ENCODE results near the gene WASL. TPM values are rescaled to one million over a fixed set of nuclear protein-coding genes. Genes with fewer than 3 reads are reported as not detected.

WASL gene
- total RNA-seq, 4 donors from 2014 or later, result 29.3 to 40.0 (median 29.7) TPM

DNA sequence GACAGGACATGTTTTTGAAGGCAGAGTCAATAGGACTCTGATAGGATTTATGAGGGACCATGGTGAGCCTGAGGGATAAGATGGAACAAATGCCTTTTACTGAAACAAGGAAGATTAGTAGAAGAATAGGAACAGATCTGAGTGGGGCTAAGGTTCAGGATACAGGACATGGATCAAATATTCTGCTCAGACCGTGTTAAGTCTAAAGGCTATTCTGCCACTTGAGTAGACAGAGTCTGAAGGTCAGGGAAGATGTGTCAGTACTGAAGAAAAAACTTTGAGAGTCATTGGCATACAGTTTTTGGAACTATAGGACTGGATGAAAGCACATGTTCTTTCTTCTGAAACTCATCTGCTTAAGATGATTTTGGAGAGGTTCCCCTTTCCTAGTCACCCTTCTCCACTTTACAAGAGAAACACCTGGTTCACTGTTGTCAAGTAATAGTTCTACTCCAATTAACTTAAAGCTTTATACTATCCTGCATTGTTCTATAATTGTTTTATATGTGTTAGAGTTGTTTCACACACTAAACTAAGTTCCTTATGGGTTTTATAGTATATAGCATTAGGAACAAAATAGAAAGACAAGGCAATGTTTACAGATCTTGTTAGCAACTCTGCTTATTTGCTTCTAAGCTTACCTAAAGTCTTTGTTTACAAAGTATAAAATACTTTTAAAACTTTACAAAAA, 43.4 kb downstream of the WASL start:
- H3K36me3 ChIP-seq, result peaks cover 53% of the 10 kb centered on the region
- no peak overlapping the region for H3K27ac ChIP-seq
- no peak for DNase-seq (ENCODE audit: low spot score in 2 of 2)
- no peaks in the 10 kb centered on the region for H3K27me3 ChIP-seq
- TF ChIP-seq POLR2AphosphoS5 (IDR thresholded peaks at IDR 0.05), result no peak
- no peak for TF ChIP-seq EP300 (IDR thresholded peaks at IDR 0.05)
- TF ChIP-seq, protein P1, sequence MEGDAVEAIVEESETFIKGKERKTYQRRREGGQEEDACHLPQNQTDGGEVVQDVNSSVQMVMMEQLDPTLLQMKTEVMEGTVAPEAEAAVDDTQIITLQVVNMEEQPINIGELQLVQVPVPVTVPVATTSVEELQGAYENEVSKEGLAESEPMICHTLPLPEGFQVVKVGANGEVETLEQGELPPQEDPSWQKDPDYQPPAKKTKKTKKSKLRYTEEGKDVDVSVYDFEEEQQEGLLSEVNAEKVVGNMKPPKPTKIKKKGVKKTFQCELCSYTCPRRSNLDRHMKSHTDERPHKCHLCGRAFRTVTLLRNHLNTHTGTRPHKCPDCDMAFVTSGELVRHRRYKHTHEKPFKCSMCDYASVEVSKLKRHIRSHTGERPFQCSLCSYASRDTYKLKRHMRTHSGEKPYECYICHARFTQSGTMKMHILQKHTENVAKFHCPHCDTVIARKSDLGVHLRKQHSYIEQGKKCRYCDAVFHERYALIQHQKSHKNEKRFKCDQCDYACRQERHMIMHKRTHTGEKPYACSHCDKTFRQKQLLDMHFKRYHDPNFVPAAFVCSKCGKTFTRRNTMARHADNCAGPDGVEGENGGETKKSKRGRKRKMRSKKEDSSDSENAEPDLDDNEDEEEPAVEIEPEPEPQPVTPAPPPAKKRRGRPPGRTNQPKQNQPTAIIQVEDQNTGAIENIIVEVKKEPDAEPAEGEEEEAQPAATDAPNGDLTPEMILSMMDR (IDR thresholded peaks at IDR 0.05), result no peak
- TF ChIP-seq POLR2A (IDR thresholded peaks at IDR 0.05), result no peak
- 96% methylated on average over 1 of the region's 1 CpG for WGBS
- no peaks in the 10 kb centered on the region for H3K9me3 ChIP-seq
- H3K4me3 ChIP-seq, result no peak overlapping the region
- H3K4me1 ChIP-seq, result no peaks in the 10 kb centered on the region

DNA sequence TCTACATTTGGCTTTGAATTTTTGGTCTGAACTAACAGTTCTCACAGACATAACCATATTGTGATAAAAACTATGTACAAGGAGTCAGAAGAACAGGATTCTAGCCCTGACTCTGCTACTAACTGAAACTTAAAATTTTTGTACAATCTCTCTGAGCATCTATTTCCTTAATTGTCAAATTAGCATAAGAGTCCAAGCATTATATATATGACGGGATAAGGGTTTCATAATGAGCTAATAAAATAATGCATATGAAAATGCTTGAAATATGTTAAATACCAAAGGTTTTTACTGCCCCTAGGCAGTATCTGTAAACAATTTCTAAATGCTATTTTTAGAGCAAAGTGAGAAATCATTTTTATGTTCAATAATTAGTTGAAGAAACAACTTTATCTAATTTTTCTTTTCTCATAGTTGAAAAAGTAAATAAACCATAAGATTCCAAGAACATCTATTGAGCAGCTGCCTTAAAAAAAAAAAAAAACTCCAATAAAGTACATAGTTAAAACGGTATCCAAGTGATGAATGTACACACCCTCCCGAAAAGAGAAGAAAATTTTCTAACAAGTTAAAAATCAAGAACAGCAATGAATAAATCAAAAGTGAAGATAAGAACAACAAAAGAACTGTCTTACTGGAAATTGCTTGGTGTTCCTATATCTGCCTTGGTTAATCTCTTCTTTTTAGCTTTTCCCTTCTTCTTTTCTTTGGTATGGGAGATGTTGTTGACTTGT, 52.7 kb downstream of the WASL start:
- peaks cover 45% of the 10 kb centered on the region for H3K36me3 ChIP-seq
- no peaks in the 10 kb centered on the region for H3K9me3 ChIP-seq
- H3K27me3 ChIP-seq, result no peaks in the 10 kb centered on the region
- H3K4me1 ChIP-seq, result no peaks in the 10 kb centered on the region
- no peak overlapping the region for H3K4me3 ChIP-seq
- H3K27ac ChIP-seq, result no peak overlapping the region
- no peak for DNase-seq (ENCODE audit: low spot score in 2 of 2)
- TF ChIP-seq, protein P1 (IDR thresholded peaks at IDR 0.05), result no peak
- no peak for TF ChIP-seq POLR2A (IDR thresholded peaks at IDR 0.05)
- no peak for TF ChIP-seq POLR2AphosphoS5 (IDR thresholded peaks at IDR 0.05)
- TF ChIP-seq EP300 (IDR thresholded peaks at IDR 0.05), result no peak
- WGBS, result 72% methylated on average over 3 of the region's 3 CpGs

- Histone ChIP-seq H3K27ac (no peak overlapping the region), H3K36me3 (peaks cover 52% of the 10 kb centered on the region), H3K4me1 (no peaks in the 10 kb centered on the region), H3K27me3 (no peaks in the 10 kb centered on the region), H3K4me3 (no peak overlapping the region), H3K9me3 (no peaks in the 10 kb centered on the region)
- DNase-seq (ENCODE audit: low spot score in 2 of 2), result no peak
- 89% methylated on average over 6 of the region's 6 CpGs for WGBS
- TF ChIP-seq, protein P1 (IDR thresholded peaks at IDR 0.05), result no peak
- TF ChIP-seq POLR2AphosphoS5 (IDR thresholded peaks at IDR 0.05) (no peak), EP300 (IDR thresholded peaks at IDR 0.05) (no peak), POLR2A (IDR thresholded peaks at IDR 0.05) (no peak)
Observed at GRCh38 chr7:123692471-123692877, 56.3 kb downstream of the WASL start.

- peaks cover 55% of the 10 kb centered on the region for H3K36me3 ChIP-seq
- TF ChIP-seq, protein P1 (IDR thresholded peaks at IDR 0.05), result no peak
- no peak for TF ChIP-seq POLR2AphosphoS5 (IDR thresholded peaks at IDR 0.05)
- TF ChIP-seq POLR2A (IDR thresholded peaks at IDR 0.05), result no peak
- no peak for TF ChIP-seq EP300 (IDR thresholded peaks at IDR 0.05)
Observed at GRCh38 chr7:123690550-123690949, 58.3 kb downstream of the WASL start.

DNA sequence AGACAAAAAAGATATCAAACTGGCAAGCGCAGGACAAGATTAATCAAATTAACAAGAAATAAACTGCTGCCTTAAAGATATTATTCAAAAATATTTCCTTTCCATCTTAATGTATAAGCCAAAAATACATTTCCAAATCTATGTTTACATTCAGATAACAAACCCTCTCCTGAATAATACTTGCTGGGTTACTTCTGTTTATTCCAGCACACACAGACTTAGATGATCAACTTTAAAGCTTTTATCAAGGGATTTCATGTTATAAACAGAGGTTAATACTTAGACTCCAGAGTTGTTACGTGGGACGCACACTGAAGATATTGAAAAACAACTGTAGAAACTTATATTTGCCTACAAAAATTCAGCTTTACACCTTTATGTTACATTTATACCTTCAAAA, 59.6 kb downstream of the WASL start:
- Histone ChIP-seq H3K4me1 (no peaks in the 10 kb centered on the region), H3K27ac (no peak overlapping the region), H3K9me3 (no peaks in the 10 kb centered on the region), H3K4me3 (no peak overlapping the region), H3K27me3 (no peaks in the 10 kb centered on the region), H3K36me3 (peaks cover 45% of the 10 kb centered on the region)
- TF ChIP-seq, protein P1 (IDR thresholded peaks at IDR 0.05), result no peak
- no peak for TF ChIP-seq EP300 (IDR thresholded peaks at IDR 0.05)
- no peak for TF ChIP-seq POLR2A (IDR thresholded peaks at IDR 0.05)
- TF ChIP-seq POLR2AphosphoS5 (IDR thresholded peaks at IDR 0.05), result no peak
- 63% methylated on average over 3 of the region's 3 CpGs for WGBS
- DNase-seq (ENCODE audit: low spot score in 2 of 2), result no peak

More at GRCh38 chr7:123690550-123690949, 58.3 kb downstream of the WASL start:
- Histone ChIP-seq H3K27ac (no peak overlapping the region), H3K4me3 (no peak overlapping the region), H3K4me1 (no peaks in the 10 kb centered on the region), H3K9me3 (no peaks in the 10 kb centered on the region), H3K27me3 (no peaks in the 10 kb centered on the region)
- DNase-seq (ENCODE audit: low spot score in 2 of 2), result no peak
- 97% methylated on average over 2 of the region's 2 CpGs for WGBS
